Measurements from ENCODE around the gene ZNF778.

DNA sequence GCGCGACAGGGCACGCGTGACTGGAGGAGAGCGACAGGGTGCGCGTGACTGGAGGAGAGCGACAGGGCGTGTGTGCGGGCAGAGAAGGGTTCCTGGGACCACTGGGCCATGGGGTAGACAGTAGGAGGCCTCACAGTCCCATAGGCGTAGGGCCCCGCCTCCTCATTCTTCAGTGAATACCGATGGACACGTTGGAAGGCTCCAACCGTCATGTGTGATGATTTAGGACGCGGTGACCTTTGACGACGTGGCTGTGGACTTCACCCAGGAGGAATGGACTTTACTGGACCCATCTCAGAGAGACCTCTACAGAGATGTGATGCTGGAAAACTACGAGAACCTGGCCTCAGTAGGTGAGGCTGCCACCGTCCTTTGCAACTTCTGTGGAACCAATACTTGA lies 5.4 kb downstream of the ZNF778 start:
- TF ChIP-seq, protein P1, sequence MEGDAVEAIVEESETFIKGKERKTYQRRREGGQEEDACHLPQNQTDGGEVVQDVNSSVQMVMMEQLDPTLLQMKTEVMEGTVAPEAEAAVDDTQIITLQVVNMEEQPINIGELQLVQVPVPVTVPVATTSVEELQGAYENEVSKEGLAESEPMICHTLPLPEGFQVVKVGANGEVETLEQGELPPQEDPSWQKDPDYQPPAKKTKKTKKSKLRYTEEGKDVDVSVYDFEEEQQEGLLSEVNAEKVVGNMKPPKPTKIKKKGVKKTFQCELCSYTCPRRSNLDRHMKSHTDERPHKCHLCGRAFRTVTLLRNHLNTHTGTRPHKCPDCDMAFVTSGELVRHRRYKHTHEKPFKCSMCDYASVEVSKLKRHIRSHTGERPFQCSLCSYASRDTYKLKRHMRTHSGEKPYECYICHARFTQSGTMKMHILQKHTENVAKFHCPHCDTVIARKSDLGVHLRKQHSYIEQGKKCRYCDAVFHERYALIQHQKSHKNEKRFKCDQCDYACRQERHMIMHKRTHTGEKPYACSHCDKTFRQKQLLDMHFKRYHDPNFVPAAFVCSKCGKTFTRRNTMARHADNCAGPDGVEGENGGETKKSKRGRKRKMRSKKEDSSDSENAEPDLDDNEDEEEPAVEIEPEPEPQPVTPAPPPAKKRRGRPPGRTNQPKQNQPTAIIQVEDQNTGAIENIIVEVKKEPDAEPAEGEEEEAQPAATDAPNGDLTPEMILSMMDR (IDR thresholded peaks at IDR 0.05): no peak
- no peak for TF ChIP-seq POLR2AphosphoS5 (IDR thresholded peaks at IDR 0.05)
